Neuron (in vitro differentiated cells): ENCODE measurements around the gene CRYBG2.

Experiments
- H2AFZ ChIP-seq: one replicate; pipeline ENCODE4 v1.6.1; 2013; ENCODE audit warnings: low read depth, mild to moderate bottlenecking, inconsistent platforms, low read length, moderate library complexity
- H3K27me3 ChIP-seq: one replicate; pipeline ENCODE4 v1.6.1; 2013; ENCODE audit warnings: low read length; ENCODE audit not compliant: insufficient read depth
- H3K36me3 ChIP-seq: one replicate; pipeline ENCODE4 v1.6.1; 2013; ENCODE audit warnings: low read length; ENCODE audit not compliant: insufficient read depth
- H3K4me1 ChIP-seq: one replicate; pipeline ENCODE4 v1.6.1; 2013; ENCODE audit warnings: low read length; ENCODE audit not compliant: insufficient read depth
- H3K4me3 ChIP-seq: 2 replicates; pipeline ENCODE4 v1.5.1; 2013; ENCODE audit warnings: mild to moderate bottlenecking, low read length, moderate library complexity
- H3K9me3 ChIP-seq: one replicate; pipeline ENCODE4 v1.6.1; 2013; ENCODE audit warnings: low read length

Gene CRYBG2

DNA sequence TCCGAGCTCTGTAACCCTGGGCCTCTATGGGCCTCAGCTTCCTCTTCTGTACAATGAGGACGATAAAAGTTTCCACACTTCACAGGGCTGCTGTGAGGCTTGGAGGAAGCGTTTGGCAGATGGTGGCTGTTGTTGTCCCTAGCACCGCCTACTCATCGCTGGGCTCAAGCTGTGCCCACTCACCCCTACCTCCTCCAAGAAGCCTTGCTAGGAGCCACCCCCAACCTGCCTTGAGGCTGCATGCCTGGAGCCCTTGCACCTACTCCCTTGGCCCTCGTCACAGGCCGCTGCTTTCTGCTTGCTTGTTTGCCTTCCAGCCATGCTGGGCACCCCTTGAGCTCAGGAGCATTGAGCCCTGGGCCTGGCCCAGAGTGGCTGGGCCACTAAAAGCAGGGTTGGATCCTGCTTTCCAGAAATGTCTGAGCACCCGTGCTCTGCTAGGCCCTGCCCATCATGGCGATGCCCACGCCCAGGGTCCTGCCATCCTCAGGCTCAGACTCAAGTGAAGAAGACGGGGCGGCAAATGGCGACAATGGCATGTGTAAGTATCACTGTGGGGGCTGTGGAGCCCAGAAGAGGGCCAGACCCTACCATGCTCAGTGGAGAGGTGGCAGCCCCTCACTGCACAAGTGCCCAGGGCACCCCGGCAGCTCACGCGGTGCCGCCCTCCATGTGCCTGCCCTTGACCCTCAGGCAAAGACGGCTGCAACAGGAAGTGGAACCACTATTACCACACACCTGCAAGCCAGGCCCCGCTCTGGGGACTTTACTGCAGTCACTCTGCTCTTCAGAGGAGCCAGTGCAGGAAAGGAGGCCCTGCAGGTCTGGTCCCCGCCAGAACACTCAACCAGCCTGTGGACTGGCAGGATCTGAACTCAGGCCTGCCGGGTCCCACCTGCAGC, 64.5 kb downstream of the CRYBG2 start:
- H3K4me3 ChIP-seq, result no peak overlapping the region
- H3K27me3 ChIP-seq, result no peaks in the 10 kb centered on the region
- H3K9me3 ChIP-seq, result no peaks in the 10 kb centered on the region
- H3K4me1 ChIP-seq, result peaks cover 19% of the 10 kb centered on the region
- no peak overlapping the region for H2AFZ ChIP-seq
- no peaks in the 10 kb centered on the region for H3K36me3 ChIP-seq

DNA sequence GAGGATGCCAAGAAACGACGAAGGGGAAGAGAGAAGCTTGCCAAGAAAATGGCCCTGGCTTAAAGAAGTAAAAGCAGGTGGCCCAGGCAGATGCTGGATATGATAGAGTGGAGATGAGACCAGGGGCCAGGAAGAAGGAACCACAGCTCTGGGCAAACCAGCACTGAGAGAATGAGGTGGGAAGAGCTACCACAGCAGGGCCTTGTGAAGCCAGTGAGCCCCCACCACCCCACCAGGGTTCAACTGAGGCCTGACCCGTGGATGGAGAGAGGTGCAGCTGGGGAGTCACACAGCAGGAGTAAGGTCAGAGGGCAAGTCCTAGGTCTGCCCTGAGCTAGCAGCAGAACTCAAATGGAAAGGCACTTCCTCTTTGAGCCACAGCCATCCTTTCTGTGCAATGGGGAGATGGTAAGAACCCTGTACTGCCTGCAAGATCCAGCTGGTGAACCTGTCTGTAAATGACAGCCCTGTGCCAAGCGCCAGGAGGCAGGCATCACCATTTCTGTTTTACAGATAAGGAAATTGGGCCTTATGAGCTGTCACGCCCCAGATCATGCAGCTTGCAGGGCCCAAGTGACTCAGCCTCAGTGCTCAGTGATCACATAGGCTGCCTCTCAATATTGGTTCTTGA, 65.5 kb downstream of the CRYBG2 start:
- H3K9me3 ChIP-seq, result no peaks in the 10 kb centered on the region
- H3K36me3 ChIP-seq, result no peaks in the 10 kb centered on the region
- H3K4me3 ChIP-seq, result no peak overlapping the region
- H3K4me1 ChIP-seq, result peaks cover 19% of the 10 kb centered on the region
- no peak overlapping the region for H2AFZ ChIP-seq
- no peaks in the 10 kb centered on the region for H3K27me3 ChIP-seq

DNA sequence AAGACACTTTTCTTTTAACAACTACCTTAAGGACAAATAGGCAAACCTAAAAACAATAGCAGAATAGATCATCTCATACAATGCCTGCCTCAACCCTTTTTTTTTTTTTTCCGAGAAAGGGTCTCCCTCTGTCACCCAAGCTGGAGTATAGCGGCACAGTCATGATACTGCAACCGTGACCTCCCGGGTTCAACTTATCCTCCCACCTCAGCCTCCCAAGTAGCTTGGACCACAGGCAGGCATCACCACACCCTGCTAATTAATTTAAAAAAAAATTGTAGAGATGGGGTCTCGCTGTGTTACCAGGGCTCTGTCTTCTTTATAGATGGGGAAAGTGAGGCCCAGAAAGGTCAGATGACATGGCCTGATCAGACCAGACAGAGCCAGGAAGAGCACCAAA, 66.1 kb downstream of the CRYBG2 start:
- no peaks in the 10 kb centered on the region for H3K9me3 ChIP-seq
- H3K4me1 ChIP-seq, result peaks cover 19% of the 10 kb centered on the region
- H3K36me3 ChIP-seq, result no peaks in the 10 kb centered on the region
- no peak overlapping the region for H2AFZ ChIP-seq
- no peak overlapping the region for H3K4me3 ChIP-seq
- no peaks in the 10 kb centered on the region for H3K27me3 ChIP-seq

DNA sequence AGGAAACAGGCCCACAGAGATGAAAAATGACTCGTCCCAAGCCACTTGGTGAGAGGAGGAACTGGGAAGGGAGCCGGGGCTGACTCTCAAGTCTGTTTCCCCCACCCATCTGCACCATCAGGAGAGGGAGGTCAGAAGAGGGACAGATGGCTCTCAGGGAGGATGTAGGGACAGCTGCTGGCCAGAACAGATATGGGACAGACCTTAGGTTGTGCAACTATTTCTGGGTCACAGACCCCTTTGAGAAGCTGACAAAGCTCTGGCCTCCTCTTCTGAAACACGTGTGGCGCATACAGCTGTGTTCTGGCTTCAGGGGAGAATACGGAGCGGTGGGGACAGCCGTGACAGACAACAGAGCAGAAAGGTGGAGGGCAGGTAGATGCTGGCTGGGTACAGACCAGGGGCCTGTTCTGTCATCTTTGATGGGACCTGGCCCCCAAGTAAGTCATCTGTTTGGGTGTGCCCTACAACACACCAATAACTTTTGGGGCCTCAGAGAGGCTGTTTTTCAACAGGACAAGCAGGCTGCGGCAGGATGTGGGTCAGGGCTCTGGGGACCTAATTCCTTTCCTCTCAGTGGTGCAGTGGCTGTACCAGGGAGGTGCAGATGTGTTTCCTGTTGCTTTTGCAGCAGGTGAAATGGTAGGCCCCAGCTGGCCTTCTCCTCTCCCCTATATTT, 66.8 kb downstream of the CRYBG2 start:
- Histone ChIP-seq H2AFZ (no peak overlapping the region), H3K9me3 (no peaks in the 10 kb centered on the region), H3K27me3 (no peaks in the 10 kb centered on the region), H3K36me3 (no peaks in the 10 kb centered on the region), H3K4me1 (peaks cover 19% of the 10 kb centered on the region), H3K4me3 (no peak overlapping the region)

DNA sequence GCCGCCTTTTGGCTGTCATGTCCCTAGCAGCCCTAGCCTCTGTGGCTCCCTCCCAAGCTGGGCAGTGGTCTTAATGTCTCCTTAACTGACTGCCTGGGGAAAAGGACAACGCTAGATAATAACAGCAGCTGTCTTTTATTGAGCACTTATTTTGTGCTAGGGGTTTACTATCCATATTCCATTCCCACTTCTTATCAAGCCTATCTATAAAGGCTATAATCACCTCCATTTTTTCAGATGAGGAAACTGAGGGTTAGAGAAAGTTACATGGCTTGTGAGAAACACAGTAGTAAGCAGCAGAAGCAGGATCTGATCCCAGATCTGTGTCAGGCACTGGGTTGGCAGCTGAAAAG, 67.9 kb downstream of the CRYBG2 start:
- Histone ChIP-seq H3K4me3 (no peak overlapping the region), H3K4me1 (peaks cover 26% of the 10 kb centered on the region), H2AFZ (no peak overlapping the region), H3K36me3 (no peaks in the 10 kb centered on the region), H3K9me3 (no peaks in the 10 kb centered on the region), H3K27me3 (no peaks in the 10 kb centered on the region)

DNA sequence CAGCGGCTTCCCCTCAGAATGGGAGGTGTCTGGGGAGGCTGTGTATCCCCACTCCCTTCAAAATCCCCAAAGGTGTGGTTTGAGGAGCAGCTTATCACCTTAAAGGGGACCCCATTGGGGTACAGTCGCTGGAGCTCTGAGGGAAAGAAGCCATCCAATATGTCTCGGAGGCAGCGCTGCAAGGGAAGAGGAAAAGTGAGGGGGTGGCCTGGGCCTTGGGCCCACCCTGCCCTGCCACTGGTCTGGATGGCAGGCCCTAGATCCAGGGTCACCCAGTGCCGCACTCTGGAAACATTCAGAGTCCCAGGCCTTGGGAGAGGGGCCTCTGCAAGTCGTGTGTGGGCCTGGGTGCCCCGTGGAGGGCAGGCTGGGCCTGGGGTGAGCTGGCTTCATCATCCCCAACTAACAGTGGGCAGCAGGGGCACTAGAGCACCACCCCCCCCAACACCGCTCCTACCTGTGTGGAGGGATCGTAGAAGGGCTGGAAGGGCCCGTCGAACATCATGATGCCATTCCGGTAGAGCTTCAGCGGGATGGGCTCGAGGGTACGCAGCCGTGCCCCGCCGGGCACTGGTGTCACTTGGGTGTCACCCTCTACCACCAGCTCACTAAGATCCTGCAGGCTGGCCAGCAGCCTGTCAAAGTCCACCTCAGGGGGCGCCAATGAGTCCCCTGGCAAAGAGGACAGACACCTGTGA, 68.4 kb downstream of the CRYBG2 start:
- Histone ChIP-seq H3K4me3 (no peak overlapping the region), H3K4me1 (peaks cover 28% of the 10 kb centered on the region)

DNA sequence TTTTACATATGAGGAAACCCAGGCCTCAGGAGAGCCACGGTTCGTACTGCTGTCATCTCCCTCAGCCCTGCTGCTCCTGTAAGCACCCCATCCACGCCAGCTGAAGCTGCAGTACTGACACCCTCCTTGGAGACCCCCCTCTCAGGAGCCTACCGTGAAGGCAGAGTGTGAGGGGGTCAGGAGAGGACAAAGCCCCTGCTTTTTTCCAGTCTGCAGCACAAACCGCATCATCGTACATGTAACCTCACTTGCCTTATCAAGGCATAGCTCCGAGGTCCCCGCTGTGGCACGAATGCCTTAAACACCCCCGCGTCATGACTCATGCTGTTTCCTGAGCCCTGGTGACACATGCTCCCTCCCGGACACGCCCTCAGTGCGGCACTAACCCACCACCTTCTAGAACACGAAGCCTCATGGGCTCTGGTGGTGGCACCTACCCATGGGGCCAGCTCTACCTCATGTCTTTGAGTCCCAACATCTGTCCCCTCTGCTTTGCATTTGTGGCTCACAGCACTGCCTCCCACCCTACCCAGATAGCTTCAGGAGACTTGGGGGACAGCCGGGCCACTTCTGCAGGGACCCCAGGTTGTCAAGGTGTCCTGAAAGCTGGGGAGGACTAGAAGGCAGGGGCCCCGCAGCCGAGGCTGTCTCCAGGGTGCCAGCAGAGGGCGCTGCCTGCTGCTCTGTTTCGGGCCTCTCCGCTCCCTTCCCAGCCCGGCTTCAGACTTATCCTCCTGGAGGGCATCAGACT, 69.2 kb downstream of the CRYBG2 start:
- Histone ChIP-seq H3K9me3 (no peaks in the 10 kb centered on the region), H3K4me3 (no peak overlapping the region), H3K36me3 (no peaks in the 10 kb centered on the region), H3K27me3 (no peaks in the 10 kb centered on the region), H3K4me1 (peaks cover 32% of the 10 kb centered on the region), H2AFZ (no peak overlapping the region)

More for the DNA sequence above, 68.4 kb downstream of the CRYBG2 start:
- H3K9me3 ChIP-seq, result no peaks in the 10 kb centered on the region
- no peaks in the 10 kb centered on the region for H3K27me3 ChIP-seq
- H3K36me3 ChIP-seq, result no peaks in the 10 kb centered on the region
- no peak overlapping the region for H2AFZ ChIP-seq

DNA sequence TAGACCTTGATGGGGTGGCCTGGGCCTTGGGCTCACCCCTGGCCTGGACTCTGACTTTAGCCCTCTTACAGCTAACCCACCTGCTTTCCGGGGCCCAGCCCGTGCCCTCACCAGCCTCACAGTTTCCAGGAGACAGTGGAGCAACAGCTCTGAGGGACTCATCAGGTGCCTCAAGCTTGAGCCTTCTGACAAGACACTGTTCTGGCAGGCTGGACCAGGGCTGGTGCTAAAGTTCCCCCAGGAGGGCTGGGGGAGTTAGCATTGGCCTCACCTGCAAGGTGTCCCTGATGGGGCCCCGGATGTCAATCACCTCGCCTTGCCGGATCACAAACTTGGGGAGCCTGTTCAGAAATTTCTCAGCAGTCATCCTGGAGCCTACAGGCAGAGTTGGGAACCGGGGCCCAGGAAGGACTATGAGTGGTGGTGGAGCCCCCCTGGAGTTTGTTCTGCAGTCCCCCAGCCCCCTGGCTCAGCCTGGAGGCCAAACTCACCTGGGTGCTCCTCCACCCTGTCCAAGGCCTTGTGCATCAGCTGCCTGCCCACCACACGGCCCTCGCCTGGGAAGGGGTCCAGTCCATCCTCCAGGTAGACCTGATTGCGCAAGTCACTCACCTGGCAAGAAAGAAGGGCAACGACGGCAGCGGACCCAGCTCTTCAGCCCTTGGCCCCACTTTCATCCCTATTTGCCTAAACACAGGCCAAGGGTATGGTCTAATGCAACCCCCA, 69.9 kb downstream of the CRYBG2 start:
- Histone ChIP-seq H3K4me3 (no peak overlapping the region), H3K36me3 (no peaks in the 10 kb centered on the region), H3K4me1 (peaks cover 36% of the 10 kb centered on the region), H3K9me3 (no peaks in the 10 kb centered on the region), H3K27me3 (no peaks in the 10 kb centered on the region), H2AFZ (no peak overlapping the region)

DNA sequence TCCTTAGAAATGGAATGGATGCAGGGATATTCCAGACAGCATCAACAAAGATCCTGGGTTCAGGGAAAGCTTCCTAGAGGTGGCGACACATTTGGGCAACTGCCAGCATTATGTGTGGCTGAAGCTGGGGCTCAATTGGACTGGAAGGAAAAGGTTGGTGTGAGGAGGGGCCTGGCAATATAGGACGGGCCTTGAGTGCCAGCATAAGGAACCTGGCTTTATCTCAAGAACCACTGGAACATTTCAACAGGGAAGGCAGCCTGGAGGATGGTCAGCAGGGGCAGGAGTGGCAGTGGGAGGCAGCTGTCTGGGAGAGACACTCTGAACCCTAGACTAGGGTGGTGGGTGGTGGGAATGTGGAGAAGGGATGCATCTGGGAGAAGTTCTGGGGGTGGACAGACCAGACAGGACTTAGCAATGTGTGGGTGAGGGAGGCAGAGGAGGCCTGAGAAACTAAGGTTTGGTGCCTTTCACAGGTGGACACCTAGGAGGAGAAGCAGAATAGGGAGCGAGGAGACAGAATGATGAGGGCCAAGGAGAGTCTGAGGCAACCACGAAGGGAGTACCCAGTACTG, 70.6 kb downstream of the CRYBG2 start:
- H3K27me3 ChIP-seq, result no peaks in the 10 kb centered on the region
- no peak overlapping the region for H2AFZ ChIP-seq
- H3K4me1 ChIP-seq, result peaks cover 37% of the 10 kb centered on the region

DNA sequence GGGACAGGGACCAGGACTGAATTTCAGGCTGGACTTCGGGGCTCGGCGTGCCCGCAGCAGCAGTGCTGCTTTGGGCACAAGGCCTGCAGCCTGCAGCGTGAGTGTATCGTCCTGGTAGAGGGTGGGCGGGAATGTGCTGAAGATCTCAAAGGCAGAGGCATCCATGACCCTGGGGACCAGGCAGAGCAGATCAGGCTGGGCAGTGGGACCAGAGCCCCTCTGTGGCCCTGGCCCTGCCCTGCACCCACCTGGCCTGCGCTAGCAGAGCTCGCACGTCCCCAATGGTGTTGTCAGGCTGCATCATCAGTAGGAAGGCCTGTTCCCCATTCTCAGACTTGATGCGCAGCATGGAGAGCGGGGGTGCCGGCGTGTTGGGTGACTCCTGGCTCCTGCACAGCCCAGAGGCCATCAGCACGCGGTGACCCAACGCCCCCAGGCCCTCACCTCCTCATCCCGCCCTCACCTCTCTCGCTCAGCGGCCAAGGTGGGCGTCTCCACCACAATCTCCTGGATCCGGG, 71.5 kb downstream of the CRYBG2 start:
- H2AFZ ChIP-seq, result no peak overlapping the region
- H3K4me3 ChIP-seq, result no peak overlapping the region
- H3K36me3 ChIP-seq, result peaks cover 2% of the 10 kb centered on the region
- peaks cover 34% of the 10 kb centered on the region for H3K4me1 ChIP-seq
- H3K27me3 ChIP-seq, result no peaks in the 10 kb centered on the region
- no peaks in the 10 kb centered on the region for H3K9me3 ChIP-seq

More for the DNA sequence above, 70.6 kb downstream of the CRYBG2 start:
- Histone ChIP-seq H3K9me3 (no peaks in the 10 kb centered on the region), H3K36me3 (no peaks in the 10 kb centered on the region), H3K4me3 (no peak overlapping the region)

DNA sequence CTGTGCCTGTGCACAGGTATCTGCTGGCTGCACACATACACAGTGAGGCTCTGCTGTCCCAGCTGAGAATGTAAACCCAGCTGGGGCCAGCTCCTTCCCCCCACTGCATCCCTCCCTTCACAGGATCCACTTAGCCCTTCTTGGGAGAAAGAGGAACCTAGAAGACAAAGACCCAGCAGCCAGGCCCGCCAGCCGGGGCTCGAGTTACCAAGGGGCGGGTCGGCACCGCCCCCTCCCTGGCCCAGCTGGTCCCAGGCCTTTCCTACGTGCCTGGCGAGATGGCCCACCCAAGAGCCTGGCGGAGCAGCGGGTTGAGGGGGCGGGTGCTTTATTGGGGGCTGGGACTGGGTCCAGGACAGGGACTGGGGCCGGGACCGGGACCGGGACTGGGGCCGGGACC, 72.0 kb downstream of the CRYBG2 start:
- H3K4me3 ChIP-seq, result no peak overlapping the region
- no peaks in the 10 kb centered on the region for H3K27me3 ChIP-seq
- peaks cover 7% of the 10 kb centered on the region for H3K36me3 ChIP-seq
- H3K4me1 ChIP-seq, result peaks cover 29% of the 10 kb centered on the region
- no peaks in the 10 kb centered on the region for H3K9me3 ChIP-seq
- no peak overlapping the region for H2AFZ ChIP-seq
